ENCODE data around the gene TBX18. TPM values are rescaled to one million over a fixed set of nuclear protein-coding genes. Genes with fewer than 3 reads are reported as not detected.

TBX18 gene
- total and polyA plus RNA-seq, 10 of the 15 experiments (the other 5 are each of a cell fraction or from before 2014, with no cell fraction given), result 0.03 to 6.1 (median 0.17) TPM; not detected in 6

- Histone ChIP-seq H3K27me3 (replicated peaks in 1 of 2; ENCODE audit: control insufficient read depth in 2 of 2, insufficient read depth in 2 of 2, low read length in 1 of 2) (no peaks in the 10 kb centered on the region), H3K79me2 (ENCODE audit: control insufficient read depth, insufficient read depth, low read length) (no peaks in the 10 kb centered on the region), H3K9ac (ENCODE audit: control insufficient read depth, insufficient read depth, low read length) (no peak overlapping the region), H2AFZ (ENCODE audit: control insufficient read depth, low read depth, low read length) (no peak overlapping the region), H3K36me3 (ENCODE audit: control insufficient read depth in 2 of 2, insufficient read depth in 2 of 2, low read length in 1 of 2) (no peaks in the 10 kb centered on the region), H3K4me3 (no peak overlapping the region), H3K4me2 (ENCODE audit: control insufficient read depth, insufficient read depth) (no peak overlapping the region), H3K9me3 (replicated peaks; ENCODE audit: control insufficient read depth, insufficient read depth, low read length) (no peaks in the 10 kb centered on the region), H4K20me1 (ENCODE audit: control insufficient read depth, insufficient read depth) (no peaks in the 10 kb centered on the region), H3K4me1 (ENCODE audit: control insufficient read depth, insufficient read depth, low read length) (no peaks in the 10 kb centered on the region), H3K27ac (ENCODE audit: control insufficient read depth, insufficient read depth) (no peak overlapping the region)
- no peak for FAIRE-seq
- RAD21 ChIA-PET (ENCODE audit: unreplicated experiment), result no interaction called here
- CTCF ChIA-PET, result no interaction called here
- ATAC-seq, result no peak
- DNase-seq (ENCODE audit: low read depth, low spot score), result no peak
- in situ Hi-C loops (cut with MboI) (no loop called here), intact Hi-C loops (cut with micrococcal nuclease; ENCODE audit: unreplicated experiment) (no loop called here)
- TF ChIP-seq, protein P1, sequence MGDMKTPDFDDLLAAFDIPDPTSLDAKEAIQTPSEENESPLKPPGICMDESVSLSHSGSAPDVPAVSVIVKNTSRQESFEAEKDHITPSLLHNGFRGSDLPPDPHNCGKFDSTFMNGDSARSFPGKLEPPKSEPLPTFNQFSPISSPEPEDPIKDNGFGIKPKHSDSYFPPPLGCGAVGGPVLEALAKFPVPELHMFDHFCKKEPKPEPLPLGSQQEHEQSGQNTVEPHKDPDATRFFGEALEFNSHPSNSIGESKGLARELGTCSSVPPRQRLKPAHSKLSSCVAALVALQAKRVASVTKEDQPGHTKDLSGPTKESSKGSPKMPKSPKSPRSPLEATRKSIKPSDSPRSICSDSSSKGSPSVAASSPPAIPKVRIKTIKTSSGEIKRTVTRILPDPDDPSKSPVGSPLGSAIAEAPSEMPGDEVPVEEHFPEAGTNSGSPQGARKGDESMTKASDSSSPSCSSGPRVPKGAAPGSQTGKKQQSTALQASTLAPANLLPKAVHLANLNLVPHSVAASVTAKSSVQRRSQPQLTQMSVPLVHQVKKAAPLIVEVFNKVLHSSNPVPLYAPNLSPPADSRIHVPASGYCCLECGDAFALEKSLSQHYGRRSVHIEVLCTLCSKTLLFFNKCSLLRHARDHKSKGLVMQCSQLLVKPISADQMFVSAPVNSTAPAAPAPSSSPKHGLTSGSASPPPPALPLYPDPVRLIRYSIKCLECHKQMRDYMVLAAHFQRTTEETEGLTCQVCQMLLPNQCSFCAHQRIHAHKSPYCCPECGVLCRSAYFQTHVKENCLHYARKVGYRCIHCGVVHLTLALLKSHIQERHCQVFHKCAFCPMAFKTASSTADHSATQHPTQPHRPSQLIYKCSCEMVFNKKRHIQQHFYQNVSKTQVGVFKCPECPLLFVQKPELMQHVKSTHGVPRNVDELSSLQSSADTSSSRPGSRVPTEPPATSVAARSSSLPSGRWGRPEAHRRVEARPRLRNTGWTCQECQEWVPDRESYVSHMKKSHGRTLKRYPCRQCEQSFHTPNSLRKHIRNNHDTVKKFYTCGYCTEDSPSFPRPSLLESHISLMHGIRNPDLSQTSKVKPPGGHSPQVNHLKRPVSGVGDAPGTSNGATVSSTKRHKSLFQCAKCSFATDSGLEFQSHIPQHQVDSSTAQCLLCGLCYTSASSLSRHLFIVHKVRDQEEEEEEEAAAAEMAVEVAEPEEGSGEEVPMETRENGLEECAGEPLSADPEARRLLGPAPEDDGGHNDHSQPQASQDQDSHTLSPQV (IDR thresholded peaks at IDR 0.05), result no peak
- TF ChIP-seq YBX1 (IDR thresholded peaks at IDR 0.05) (no peak), SUZ12 (IDR thresholded peaks at IDR 0.05; ENCODE audit: unreplicated experiment) (no peak), RELB (IDR thresholded peaks at IDR 0.05; ENCODE audit: low read depth) (no peak), E2F4 (IDR thresholded peaks at IDR 0.05; ENCODE audit: low read depth, low read length) (no peak), CEBPB (IDR thresholded peaks at IDR 0.05; ENCODE audit: borderline replicate concordance in 1 of 2, low read depth in 2 of 2, low read length in 2 of 2) (no peak), KAT2A (conservative IDR thresholded peaks at IDR 0.05; ENCODE audit: control insufficient read depth, low read depth, low read length) (no peak), SP1 (IDR thresholded peaks at IDR 0.05; ENCODE audit: low read depth, low read length) (no peak), PML (IDR thresholded peaks at IDR 0.05; ENCODE audit: low read length) (no peak), MYB (IDR thresholded peaks at IDR 0.05; ENCODE audit: borderline replicate concordance, low read depth, low read length) (no peak), SIN3A (IDR thresholded peaks at IDR 0.05; ENCODE audit: low read depth, low read length) (no peak), RAD21 (IDR thresholded peaks at IDR 0.05; ENCODE audit: insufficient read depth, low read depth, low read length) (no peak)
- no TSS peak for BruUV-seq (replicated peaks)
- POLR2A ChIA-PET, result no interaction called here
- WGBS (ENCODE audit: insufficient coverage, insufficient replicate concordance, low lambda C conversion rate, missing lambda C conversion rate), result 0% methylated on average over 3 of the region's 3 CpGs
- SMC1A ChIA-PET (ENCODE audit: uncharacterized antibody, unreplicated experiment), result no interaction called here
These were observed 40.3 kb upstream of the TBX18 start for GRCh38 chr6:84804720-84805119.

Measured in GM12878 (cell line).